ENCODE data around the gene NCKAP5. TPM values are rescaled to one million over a fixed set of nuclear protein-coding genes. Genes with fewer than 3 reads are reported as not detected.

NCKAP5 gene
- total and polyA plus RNA-seq, 9 donors = 0.80 to 2.7 (median 2.2) TPM

GRCh38 chr2:133553251-133553650 lies 15.0 kb downstream of the NCKAP5 start:
- H3K27ac ChIP-seq = no peak overlapping the region
- no peaks in the 10 kb centered on the region for H3K36me3 ChIP-seq
- H3K4me1 ChIP-seq (ENCODE audit: insufficient read depth) = no peaks in the 10 kb centered on the region
- H3K4me3 ChIP-seq = no peak overlapping the region
- DNase-seq = no peak
- H3K9me3 ChIP-seq = no peaks in the 10 kb centered on the region
- 91% methylated on average over 4 of the region's 4 CpGs for WGBS, 3 donors
- intact Hi-C loops (cut with DNase I) = no loop called here
- TF ChIP-seq CTCF (IDR thresholded peaks at IDR 0.05) = no peak
- TF ChIP-seq EP300 (IDR thresholded peaks at IDR 0.05) = no peak
- no peak for TF ChIP-seq POLR2A (IDR thresholded peaks at IDR 0.05)
- H3K27me3 ChIP-seq = no peaks in the 10 kb centered on the region

- WGBS, 3 donors = 38 to 58% (median 45%) methylated on average over 2 of the region's 2 CpGs
- intact Hi-C loops (cut with DNase I) = no loop called here
- no peak for DNase-seq
- Histone ChIP-seq H3K36me3 (no peaks in the 10 kb centered on the region), H3K27ac (no peak overlapping the region), H3K27me3 (no peaks in the 10 kb centered on the region), H3K9me3 (no peaks in the 10 kb centered on the region), H3K4me3 (no peak overlapping the region), H3K4me1 (ENCODE audit: insufficient read depth) (no peaks in the 10 kb centered on the region)
- no peak for TF ChIP-seq POLR2A (IDR thresholded peaks at IDR 0.05)
- no peak for TF ChIP-seq CTCF (IDR thresholded peaks at IDR 0.05)
- TF ChIP-seq EP300 (IDR thresholded peaks at IDR 0.05) = no peak
These were observed 15.4 kb downstream of the NCKAP5 start for GRCh38 chr2:133552821-133553220.

- H3K27ac ChIP-seq = no peak overlapping the region
- no peak for DNase-seq
- H3K4me1 ChIP-seq (ENCODE audit: insufficient read depth) = no peaks in the 10 kb centered on the region
- TF ChIP-seq POLR2A (IDR thresholded peaks at IDR 0.05) (no peak), CTCF (IDR thresholded peaks at IDR 0.05) (no peak), EP300 (IDR thresholded peaks at IDR 0.05) (no peak)
- no peaks in the 10 kb centered on the region for H3K27me3 ChIP-seq
- H3K36me3 ChIP-seq = no peaks in the 10 kb centered on the region
- intact Hi-C loops (cut with DNase I) = no loop called here
- 78 to 87% (median 86%) methylated on average over 3 of the region's 3 CpGs for WGBS, 3 donors
- H3K9me3 ChIP-seq = no peaks in the 10 kb centered on the region
- no peak overlapping the region for H3K4me3 ChIP-seq
These were observed 26.5 kb downstream of the NCKAP5 start for GRCh38 chr2:133541797-133542196.

GRCh38 chr2:133541376-133541775 lies 26.9 kb downstream of the NCKAP5 start:
- no peaks in the 10 kb centered on the region for H3K4me1 ChIP-seq (ENCODE audit: insufficient read depth)
- intact Hi-C loops (cut with DNase I) = no loop called here
- no peak overlapping the region for H3K27ac ChIP-seq
- H3K4me3 ChIP-seq = no peak overlapping the region
- TF ChIP-seq EP300 (IDR thresholded peaks at IDR 0.05) (no peak), CTCF (IDR thresholded peaks at IDR 0.05) (no peak), POLR2A (IDR thresholded peaks at IDR 0.05) (no peak)
- no peak for DNase-seq
- H3K27me3 ChIP-seq = no peaks in the 10 kb centered on the region
- H3K36me3 ChIP-seq = no peaks in the 10 kb centered on the region
- WGBS, 3 donors = 43 to 55% (median 48%) methylated on average over 1 of the region's 1 CpG
- H3K9me3 ChIP-seq = no peaks in the 10 kb centered on the region

GRCh38 chr2:133532919-133533318 lies 35.3 kb downstream of the NCKAP5 start:
- Histone ChIP-seq H3K27me3 (no peaks in the 10 kb centered on the region), H3K27ac (no peak overlapping the region), H3K9me3 (no peaks in the 10 kb centered on the region), H3K4me3 (no peak overlapping the region), H3K36me3 (no peaks in the 10 kb centered on the region), H3K4me1 (ENCODE audit: insufficient read depth) (no peaks in the 10 kb centered on the region)
- intact Hi-C loops (cut with DNase I) = no loop called here
- WGBS, 3 donors = 92 to 95% (median 94%) methylated on average over 4 of the region's 4 CpGs
- DNase-seq = no peak
- TF ChIP-seq EP300 (IDR thresholded peaks at IDR 0.05) (no peak), CTCF (IDR thresholded peaks at IDR 0.05) (no peak), POLR2A (IDR thresholded peaks at IDR 0.05) (no peak)

All from ovary (tissue), 9 donors.